Measurements from ENCODE around the gene ABR. TPM values are rescaled to one million over a fixed set of nuclear protein-coding genes. Genes with fewer than 3 reads are reported as not detected.
"Not testable (repeated sequence)": the region's sequence is repeated elsewhere in the genome, so short reads cannot be mapped to it uniquely, and the experiment has no call there.

ABR gene
- total and polyA plus RNA-seq, 5 donors from 2014 or later, result 13.2 to 116 (median 18.3) TPM

- Histone ChIP-seq H3K36me3 (ENCODE audit: control insufficient read depth, insufficient read depth, low read length) (no peaks in the 10 kb centered on the region), H3K27me3 (ENCODE audit: control insufficient read depth, insufficient read depth, low read length) (no peaks in the 10 kb centered on the region), H3K9me3 (ENCODE audit: control insufficient read depth in 2 of 2, low read length in 2 of 2) (no peaks in the 10 kb centered on the region), H3K4me1 (ENCODE audit: control insufficient read depth, insufficient read depth, low read length, poor library complexity, severe bottlenecking) (peaks cover 32% of the 10 kb centered on the region), H3K4me3 (ENCODE audit: low read depth, low read length) (peak overlapping the region; percentile 48), H3K27ac (ENCODE audit: insufficient read depth, low read length, poor library complexity, severe bottlenecking) (peak overlapping the region; percentile 80)
- peaks cover 0 to 4% (median 0%) of the 10 kb centered on the region in 7 donors for H3K9me3 Mint-ChIP-seq
- peak in 2 of 3 donors; percentile 13 to 16 for DNase-seq
- peaks cover 6 to 54% (median 32%) of the 10 kb centered on the region in 4 donors for H3K4me1 Mint-ChIP-seq
- ATAC-seq (ENCODE audit: low read depth in 2 of 2), result peak in 1 of 2 donors; percentile 3
- H3K36me3 Mint-ChIP-seq, result peaks cover 8% of the 10 kb centered on the region
- peak overlapping the region; percentile 77 to 89 (median 82) for H3K4me3 Mint-ChIP-seq
- no peaks in the 10 kb centered on the region for H3K27me3 Mint-ChIP-seq
- H3K27ac Mint-ChIP-seq, result peak overlapping the region in 1 of 3 donors; percentile 63
Observed at GRCh38 chr17:1108478-1108764, 71.4 kb downstream of the ABR start.

- Histone ChIP-seq H3K27ac (ENCODE audit: insufficient read depth, low read length, poor library complexity, severe bottlenecking) (peak overlapping the region; percentile 80), H3K4me1 (ENCODE audit: control insufficient read depth, insufficient read depth, low read length, poor library complexity, severe bottlenecking) (peaks cover 32% of the 10 kb centered on the region), H3K4me3 (ENCODE audit: low read depth, low read length) (peak overlapping the region; percentile 48), H3K27me3 (ENCODE audit: control insufficient read depth, insufficient read depth, low read length) (no peaks in the 10 kb centered on the region), H3K36me3 (ENCODE audit: control insufficient read depth, insufficient read depth, low read length) (no peaks in the 10 kb centered on the region), H3K9me3 (ENCODE audit: control insufficient read depth in 2 of 2, low read length in 2 of 2) (no peaks in the 10 kb centered on the region)
- ATAC-seq (ENCODE audit: low read depth in 2 of 2), result no peak
- H3K9me3 Mint-ChIP-seq, result peaks cover 0 to 4% (median 0%) of the 10 kb centered on the region in 7 donors
- no peaks in the 10 kb centered on the region for H3K27me3 Mint-ChIP-seq
- H3K4me1 Mint-ChIP-seq, result peaks cover 6 to 56% (median 34%) of the 10 kb centered on the region in 4 donors
- peaks cover 10% of the 10 kb centered on the region for H3K36me3 Mint-ChIP-seq
- DNase-seq, result peak in 2 of 3 donors; percentile 15 to 33
- peak overlapping the region; percentile 77 to 89 (median 84) for H3K4me3 Mint-ChIP-seq
- H3K27ac Mint-ChIP-seq, result peak overlapping the region; percentile 38 to 68 (median 63)
Observed at GRCh38 chr17:1107777-1108477, 71.9 kb downstream of the ABR start.

GRCh38 chr17:1107083-1107776 lies 72.6 kb downstream of the ABR start:
- DNase-seq (no peak), ATAC-seq (ENCODE audit: low read depth in 2 of 2) (no peak)
- no peaks in the 10 kb centered on the region for H3K9me3 ChIP-seq (ENCODE audit: control insufficient read depth in 2 of 2, low read length in 2 of 2)
- peaks cover 12% of the 10 kb centered on the region for H3K36me3 Mint-ChIP-seq
- H3K27ac Mint-ChIP-seq, result peak overlapping the region in 2 of 3 donors; percentile 51 to 68
- peak overlapping the region; percentile 77 to 89 (median 84) for H3K4me3 Mint-ChIP-seq
- H3K4me1 Mint-ChIP-seq, result peaks cover 6 to 56% (median 34%) of the 10 kb centered on the region in 4 donors
- no peaks in the 10 kb centered on the region for H3K36me3 ChIP-seq (ENCODE audit: control insufficient read depth, insufficient read depth, low read length)
- H3K9me3 Mint-ChIP-seq, result peaks cover 0 to 4% (median 0%) of the 10 kb centered on the region in 7 donors
- H3K27ac ChIP-seq (ENCODE audit: insufficient read depth, low read length, poor library complexity, severe bottlenecking), result peak overlapping the region; percentile 80
- no peaks in the 10 kb centered on the region for H3K27me3 Mint-ChIP-seq
- H3K4me3 ChIP-seq (ENCODE audit: low read depth, low read length), result no peak overlapping the region
- H3K4me1 ChIP-seq (ENCODE audit: control insufficient read depth, insufficient read depth, low read length, poor library complexity, severe bottlenecking), result peaks cover 32% of the 10 kb centered on the region
- H3K27me3 ChIP-seq (ENCODE audit: control insufficient read depth, insufficient read depth, low read length), result no peaks in the 10 kb centered on the region

GRCh38 chr17:1104222-1104621 lies 75.6 kb downstream of the ABR start:
- H3K27ac ChIP-seq (ENCODE audit: insufficient read depth, low read length, poor library complexity, severe bottlenecking), result no peak overlapping the region
- no peak for ATAC-seq (ENCODE audit: low read depth in 2 of 2)
- H3K27ac Mint-ChIP-seq, result no peak overlapping the region

GRCh38 chr17:1100382-1100781 lies 79.4 kb downstream of the ABR start:
- H3K27me3 Mint-ChIP-seq, result no peaks in the 10 kb centered on the region
- H3K27ac Mint-ChIP-seq, result no peak overlapping the region
- no peaks in the 10 kb centered on the region for H3K9me3 Mint-ChIP-seq
- Histone ChIP-seq H3K27ac (ENCODE audit: insufficient read depth, low read length, poor library complexity, severe bottlenecking) (no peak overlapping the region), H3K36me3 (ENCODE audit: control insufficient read depth, insufficient read depth, low read length) (peaks cover 22% of the 10 kb centered on the region), H3K27me3 (ENCODE audit: control insufficient read depth, insufficient read depth, low read length) (no peaks in the 10 kb centered on the region), H3K4me3 (ENCODE audit: low read depth, low read length) (no peak overlapping the region), H3K4me1 (ENCODE audit: control insufficient read depth, insufficient read depth, low read length, poor library complexity, severe bottlenecking) (peaks cover 13% of the 10 kb centered on the region), H3K9me3 (ENCODE audit: control insufficient read depth in 2 of 2, low read length in 2 of 2) (no peaks in the 10 kb centered on the region)
- H3K4me3 Mint-ChIP-seq, result no peak overlapping the region
- H3K4me1 Mint-ChIP-seq, result peaks cover 11 to 39% (median 29%) of the 10 kb centered on the region in 4 donors
- H3K36me3 Mint-ChIP-seq, result peaks cover 31% of the 10 kb centered on the region
- ATAC-seq (ENCODE audit: low read depth in 2 of 2) (no peak), DNase-seq (no peak)

More at GRCh38 chr17:1104222-1104621, 75.6 kb downstream of the ABR start:
- no peaks in the 10 kb centered on the region for H3K9me3 ChIP-seq (ENCODE audit: control insufficient read depth in 2 of 2, low read length in 2 of 2)
- H3K4me3 ChIP-seq (ENCODE audit: low read depth, low read length), result no peak overlapping the region
- H3K4me3 Mint-ChIP-seq, result no peak overlapping the region
- peaks cover 13% of the 10 kb centered on the region for H3K36me3 ChIP-seq (ENCODE audit: control insufficient read depth, insufficient read depth, low read length)
- H3K4me1 Mint-ChIP-seq, result peaks cover 6 to 40% (median 33%) of the 10 kb centered on the region in 4 donors
- peaks cover 18% of the 10 kb centered on the region for H3K4me1 ChIP-seq (ENCODE audit: control insufficient read depth, insufficient read depth, low read length, poor library complexity, severe bottlenecking)
- peaks cover 22% of the 10 kb centered on the region for H3K36me3 Mint-ChIP-seq
- no peaks in the 10 kb centered on the region for H3K27me3 ChIP-seq (ENCODE audit: control insufficient read depth, insufficient read depth, low read length)
- no peak for DNase-seq
- no peaks in the 10 kb centered on the region for H3K27me3 Mint-ChIP-seq
- H3K9me3 Mint-ChIP-seq, result peaks cover 0 to 2% (median 0%) of the 10 kb centered on the region in 7 donors

GRCh38 chr17:1099242-1099641 lies 80.5 kb downstream of the ABR start:
- Histone ChIP-seq H3K4me3 (ENCODE audit: low read depth, low read length) (no peak overlapping the region), H3K27me3 (ENCODE audit: control insufficient read depth, insufficient read depth, low read length) (no peaks in the 10 kb centered on the region), H3K27ac (ENCODE audit: insufficient read depth, low read length, poor library complexity, severe bottlenecking) (no peak overlapping the region), H3K4me1 (ENCODE audit: control insufficient read depth, insufficient read depth, low read length, poor library complexity, severe bottlenecking) (peaks cover 13% of the 10 kb centered on the region), H3K36me3 (ENCODE audit: control insufficient read depth, insufficient read depth, low read length) (peaks cover 32% of the 10 kb centered on the region), H3K9me3 (ENCODE audit: control insufficient read depth in 2 of 2, low read length in 2 of 2) (no peaks in the 10 kb centered on the region)
- Mint-ChIP-seq H3K36me3 (peaks cover 38% of the 10 kb centered on the region), H3K4me1 (peaks cover 11 to 41% (median 29%) of the 10 kb centered on the region in 4 donors), H3K4me3 (no peak overlapping the region), H3K9me3 (no peaks in the 10 kb centered on the region), H3K27me3 (no peaks in the 10 kb centered on the region), H3K27ac (peak overlapping the region in 1 of 3 donors; percentile 53)
- no peak for ATAC-seq (ENCODE audit: low read depth in 2 of 2)
- no peak for DNase-seq

- DNase-seq, result peak in 1 of 3 donors; percentile 28
- H3K27me3 ChIP-seq (ENCODE audit: control insufficient read depth, insufficient read depth, low read length); H3K27ac ChIP-seq (ENCODE audit: insufficient read depth, low read length, poor library complexity, severe bottlenecking); H3K9me3 ChIP-seq (ENCODE audit: control insufficient read depth in 2 of 2, low read length in 2 of 2); H3K4me3 Mint-ChIP-seq; H3K9me3 Mint-ChIP-seq; ATAC-seq (ENCODE audit: low read depth in 2 of 2); H3K4me3 ChIP-seq (ENCODE audit: low read depth, low read length); H3K27me3 Mint-ChIP-seq: not testable (repeated sequence)
- Histone ChIP-seq H3K4me1 (ENCODE audit: control insufficient read depth, insufficient read depth, low read length, poor library complexity, severe bottlenecking) (peaks cover 13% of the 10 kb centered on the region), H3K36me3 (ENCODE audit: control insufficient read depth, insufficient read depth, low read length) (peaks cover 38% of the 10 kb centered on the region)
- Mint-ChIP-seq H3K27ac (peak overlapping the region; percentile 52 to 75 (median 70)), H3K4me1 (peaks cover 11 to 38% (median 22%) of the 10 kb centered on the region in 4 donors), H3K36me3 (peaks cover 35% of the 10 kb centered on the region)
Observed at GRCh38 chr17:1097972-1098744, 81.6 kb downstream of the ABR start.
